GM10266 (cell line): ENCODE data around the gene TNRC6C.
A peak's percentile ranks its signal among the peaks of the same experiment; 100 is the strongest.

Source experiments
- DNase-seq: peaks from one replicate; pipeline ENCODE4 v3.0.0; 2012; ENCODE audit errors: extremely low spot score
- TF ChIP-seq, protein P1 (sequence below): IDR thresholded peaks from 2 replicates; pipeline ENCODE4 v1.5.1; 2012; ENCODE audit warnings: mild to moderate bottlenecking, low read depth; ENCODE audit not compliant: control insufficient read depth, insufficient read depth; ENCODE audit errors: missing control alignments

TNRC6C gene

DNA sequence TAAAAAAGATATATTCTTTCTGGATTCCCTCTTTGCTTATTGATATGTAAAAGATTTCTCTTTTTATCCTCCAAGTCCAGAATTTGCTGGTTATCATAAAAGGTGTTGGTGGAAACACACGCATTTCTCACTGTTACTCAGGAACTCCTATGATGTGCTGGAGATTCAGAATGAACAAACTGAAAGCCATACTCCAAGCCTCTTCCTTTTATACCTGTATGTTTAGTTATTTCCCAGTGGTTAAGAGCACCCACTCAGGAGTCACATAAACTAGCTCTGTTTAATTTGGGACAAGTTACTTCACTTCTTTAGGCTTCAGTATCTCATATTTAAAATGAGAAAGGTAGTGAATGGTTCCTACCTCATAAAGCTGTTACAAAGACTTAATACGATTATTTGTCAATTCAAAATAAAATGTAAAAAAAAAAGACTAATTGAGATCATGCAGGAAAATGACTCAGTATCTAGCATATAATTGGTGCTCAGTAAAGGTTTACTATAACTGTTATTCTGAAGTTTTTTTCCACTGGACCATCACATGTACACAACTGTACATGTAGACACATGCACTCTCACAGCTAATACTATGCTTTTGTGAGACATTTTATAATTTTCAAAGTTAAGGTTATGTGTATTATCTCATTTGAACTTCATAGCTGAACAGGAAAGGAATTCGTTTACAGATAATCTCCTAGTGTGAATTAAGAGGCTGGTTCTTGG, 47.1 kb downstream of the TNRC6C start:
- TF ChIP-seq, protein P1, sequence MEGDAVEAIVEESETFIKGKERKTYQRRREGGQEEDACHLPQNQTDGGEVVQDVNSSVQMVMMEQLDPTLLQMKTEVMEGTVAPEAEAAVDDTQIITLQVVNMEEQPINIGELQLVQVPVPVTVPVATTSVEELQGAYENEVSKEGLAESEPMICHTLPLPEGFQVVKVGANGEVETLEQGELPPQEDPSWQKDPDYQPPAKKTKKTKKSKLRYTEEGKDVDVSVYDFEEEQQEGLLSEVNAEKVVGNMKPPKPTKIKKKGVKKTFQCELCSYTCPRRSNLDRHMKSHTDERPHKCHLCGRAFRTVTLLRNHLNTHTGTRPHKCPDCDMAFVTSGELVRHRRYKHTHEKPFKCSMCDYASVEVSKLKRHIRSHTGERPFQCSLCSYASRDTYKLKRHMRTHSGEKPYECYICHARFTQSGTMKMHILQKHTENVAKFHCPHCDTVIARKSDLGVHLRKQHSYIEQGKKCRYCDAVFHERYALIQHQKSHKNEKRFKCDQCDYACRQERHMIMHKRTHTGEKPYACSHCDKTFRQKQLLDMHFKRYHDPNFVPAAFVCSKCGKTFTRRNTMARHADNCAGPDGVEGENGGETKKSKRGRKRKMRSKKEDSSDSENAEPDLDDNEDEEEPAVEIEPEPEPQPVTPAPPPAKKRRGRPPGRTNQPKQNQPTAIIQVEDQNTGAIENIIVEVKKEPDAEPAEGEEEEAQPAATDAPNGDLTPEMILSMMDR: no peak
- DNase-seq: no peak

GRCh38 chr17:78006338-78006737, 47.8 kb downstream of the TNRC6C start:
- TF ChIP-seq, protein P1: no peak
- DNase-seq: no peak

GRCh38 chr17:78007647-78008046, 49.1 kb downstream of the TNRC6C start:
- TF ChIP-seq, protein P1: no peak

GRCh38 chr17:78010759-78011158, 52.3 kb downstream of the TNRC6C start:
- no peak for DNase-seq
- TF ChIP-seq, protein P1: no peak

More at GRCh38 chr17:78007647-78008046, 49.1 kb downstream of the TNRC6C start:
- DNase-seq: no peak

GRCh38 chr17:78012428-78012827, 53.9 kb downstream of the TNRC6C start:
- no peak for DNase-seq
- TF ChIP-seq, protein P1: no peak

GRCh38 chr17:78013683-78014467, 55.4 kb downstream of the TNRC6C start:
- TF ChIP-seq, protein P1: peak; percentile 56
- DNase-seq: peak; percentile 16

DNA sequence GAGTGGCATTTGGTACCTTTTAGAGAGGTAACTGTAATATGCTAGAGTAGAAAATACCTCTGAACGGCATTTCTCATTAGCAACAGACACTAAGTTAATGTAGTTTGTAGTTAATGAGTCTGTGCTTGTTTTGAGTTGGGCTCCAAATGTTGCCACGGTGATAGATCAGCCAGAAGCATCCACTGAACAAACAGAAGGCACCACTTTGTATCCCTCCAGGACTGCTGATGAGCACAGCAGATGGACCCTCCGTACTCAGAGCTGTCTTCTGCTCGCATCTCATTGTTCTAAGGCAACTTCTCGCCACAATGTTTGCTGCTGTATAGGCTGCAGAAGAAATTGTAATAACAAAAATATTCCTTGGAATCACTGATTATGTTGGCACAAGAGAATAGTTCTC, 56.1 kb downstream of the TNRC6C start:
- TF ChIP-seq, protein P1: no peak
- no peak for DNase-seq
